SK-N-SH treated with all-trans-retinoic acid at 6 μM for 48 hours (cell line): ENCODE results near the gene SMAD5.

Experiments
- ARNTL ChIP-seq: fragments of 450-650 bp; formaldehyde crosslinking; IDR thresholded peaks from 2 replicates; pipeline ENCODE4 v1.5.0; 2020; ENCODE audit warnings: low read depth, mild to moderate bottlenecking, moderate library complexity, borderline replicate concordance
- BACH2 ChIP-seq: fragments of 250-450 bp; sonication (Bioruptor Pico); IDR thresholded peaks from 2 replicates; pipeline ENCODE4 v1.9.0; 2021; ENCODE audit warnings: mild to moderate bottlenecking, borderline replicate concordance
- CREB5 ChIP-seq: fragments of 250-450 bp; sonication (Bioruptor Pico); IDR thresholded peaks from 2 replicates; pipeline ENCODE4 v1.5.1; 2020; ENCODE audit warnings: low read depth, mild to moderate bottlenecking, moderate library complexity
- PPARA ChIP-seq: fragments of 250-450 bp; sonication (Bioruptor Pico); IDR thresholded peaks from 2 replicates; pipeline ENCODE4 v1.5.0; 2020; ENCODE audit warnings: mild to moderate bottlenecking, borderline replicate concordance
- TOX ChIP-seq: fragments of 250-450 bp; sonication (Bioruptor Pico); IDR thresholded peaks from 2 replicates; pipeline ENCODE4 v1.8.0; 2021; ENCODE audit warnings: mild to moderate bottlenecking, moderate library complexity, borderline replicate concordance
- ZC3H10 ChIP-seq: fragments of 250-450 bp; sonication (Bioruptor Pico); IDR thresholded peaks from 2 replicates; pipeline ENCODE4 v1.5.1; 2021; ENCODE audit warnings: mild to moderate bottlenecking, moderate library complexity
- ZFP30 ChIP-seq: fragments of 450-650 bp; formaldehyde crosslinking; IDR thresholded peaks from 2 replicates; pipeline ENCODE4 v1.5.0; 2022; ENCODE audit warnings: mild to moderate bottlenecking, moderate library complexity

- TF ChIP-seq ZFP30 (no peak), BACH2 (no peak), ZC3H10 (no peak), ARNTL (CRISPR knock-in tag) (no peak), CREB5 (no peak), PPARA (CRISPR knock-in tag) (no peak), TOX (CRISPR knock-in tag) (no peak)
Measured at GRCh38 chr5:136192526-136193321, 60.1 kb downstream of the SMAD5 start, which contains the start of gene SMIM32.
